Central memory CD8-positive, alpha-beta T cell (primary cell): ENCODE data around the gene EHBP1L1.

ENCODE experiments used
- ATAC-seq: fragments of 150-1000 bp; cut with Tn5 transposase; replicated peaks from 2 replicates; pipeline ENCODE4 v1.10.0; 2022; ENCODE audit warnings: mild to moderate bottlenecking, moderate FRiP score, moderate number of reproducible peaks; ENCODE audit not compliant: poor library complexity, severe bottlenecking; ENCODE audit errors: extremely low read depth
- DNase-seq, 2 donors: peaks; one replicate each; pipeline ENCODE4 v3.0.0; 2021; ENCODE audit warnings: low spot score in 2 of 2
- H3K27ac Mint-ChIP-seq: one replicate; pipeline ENCODE4 v1.8.0; 2022; ENCODE audit warnings: low read depth, mild to moderate bottlenecking, moderate library complexity, mixed read lengths
- H3K27me3 Mint-ChIP-seq: one replicate; pipeline ENCODE4 v1.8.0; 2022; ENCODE audit warnings: mixed read lengths
- H3K36me3 Mint-ChIP-seq: one replicate; pipeline ENCODE4 v1.8.0; 2022; ENCODE audit warnings: mild to moderate bottlenecking, moderate library complexity, mixed read lengths; ENCODE audit not compliant: insufficient read depth
- H3K4me1 Mint-ChIP-seq: one replicate; pipeline ENCODE4 v1.8.0; 2022; ENCODE audit warnings: mixed read lengths
- H3K4me3 Mint-ChIP-seq: one replicate; pipeline ENCODE4 v1.8.0; 2022; ENCODE audit warnings: mild to moderate bottlenecking, moderate library complexity, mixed read lengths
- H3K9me3 Mint-ChIP-seq: one replicate; pipeline ENCODE4 v1.8.0; 2022; ENCODE audit warnings: mixed read lengths

Gene EHBP1L1

GRCh38 chr11:65538915-65539743 lies 36.7 kb upstream of the EHBP1L1 start:
- ATAC-seq (no peak), DNase-seq (no peak)
- Mint-ChIP-seq H3K27ac (no peak overlapping the region), H3K4me1 (peaks cover 13% of the 10 kb centered on the region), H3K9me3 (no peaks in the 10 kb centered on the region), H3K27me3 (no peaks in the 10 kb centered on the region), H3K36me3 (peaks cover 13% of the 10 kb centered on the region), H3K4me3 (no peak overlapping the region)

GRCh38 chr11:65539744-65540289 lies 36.0 kb upstream of the EHBP1L1 start:
- DNase-seq (no peak), ATAC-seq (peak; percentile 79)
- Mint-ChIP-seq H3K27me3 (no peaks in the 10 kb centered on the region), H3K36me3 (peaks cover 11% of the 10 kb centered on the region), H3K9me3 (no peaks in the 10 kb centered on the region), H3K27ac (no peak overlapping the region), H3K4me1 (peaks cover 20% of the 10 kb centered on the region), H3K4me3 (peak overlapping the region; percentile 75)

GRCh38 chr11:65540290-65541092 lies 35.4 kb upstream of the EHBP1L1 start:
- no peaks in the 10 kb centered on the region for H3K9me3 Mint-ChIP-seq
- ATAC-seq (peak; percentile 84), DNase-seq (peak; percentile 83 to 87)
- peak overlapping the region; percentile 75 for H3K4me3 Mint-ChIP-seq
- peaks cover 25% of the 10 kb centered on the region for H3K4me1 Mint-ChIP-seq
- H3K27ac Mint-ChIP-seq, result no peak overlapping the region
- H3K27me3 Mint-ChIP-seq, result no peaks in the 10 kb centered on the region
- peaks cover 9% of the 10 kb centered on the region for H3K36me3 Mint-ChIP-seq

- peaks cover 33% of the 10 kb centered on the region for H3K4me1 Mint-ChIP-seq
- DNase-seq (no peak), ATAC-seq (no peak)
- H3K27ac Mint-ChIP-seq, result peak overlapping the region; percentile 0
- H3K4me3 Mint-ChIP-seq, result peak overlapping the region; percentile 75
- peaks cover 7% of the 10 kb centered on the region for H3K36me3 Mint-ChIP-seq
- no peaks in the 10 kb centered on the region for H3K9me3 Mint-ChIP-seq
- H3K27me3 Mint-ChIP-seq, result no peaks in the 10 kb centered on the region
Observed at GRCh38 chr11:65541093-65541982, 34.5 kb upstream of the EHBP1L1 start.

GRCh38 chr11:65542738-65543390 lies 33.0 kb upstream of the EHBP1L1 start:
- Mint-ChIP-seq H3K4me3 (no peak overlapping the region), H3K27ac (no peak overlapping the region), H3K9me3 (no peaks in the 10 kb centered on the region), H3K27me3 (no peaks in the 10 kb centered on the region), H3K36me3 (peaks cover 9% of the 10 kb centered on the region), H3K4me1 (peaks cover 39% of the 10 kb centered on the region)
- ATAC-seq (no peak), DNase-seq (no peak)

GRCh38 chr11:65545853-65546216 lies 30.0 kb upstream of the EHBP1L1 start:
- H3K27me3 Mint-ChIP-seq, result no peaks in the 10 kb centered on the region
- no peak for DNase-seq
- peaks cover 48% of the 10 kb centered on the region for H3K4me1 Mint-ChIP-seq
- H3K27ac Mint-ChIP-seq, result peak overlapping the region; percentile 83
- ATAC-seq, result no peak
- no peak overlapping the region for H3K4me3 Mint-ChIP-seq
- H3K9me3 Mint-ChIP-seq, result no peaks in the 10 kb centered on the region
- H3K36me3 Mint-ChIP-seq, result peaks cover 11% of the 10 kb centered on the region

- peak; percentile 97 to 98 for DNase-seq
- peaks cover 11% of the 10 kb centered on the region for H3K36me3 Mint-ChIP-seq
- H3K4me3 Mint-ChIP-seq, result peak overlapping the region; percentile 79
- peaks cover 48% of the 10 kb centered on the region for H3K4me1 Mint-ChIP-seq
- peak; percentile 86 for ATAC-seq
- H3K9me3 Mint-ChIP-seq, result no peaks in the 10 kb centered on the region
- H3K27ac Mint-ChIP-seq, result peak overlapping the region; percentile 83
- H3K27me3 Mint-ChIP-seq, result no peaks in the 10 kb centered on the region
Observed at GRCh38 chr11:65546217-65546958, 29.5 kb upstream of the EHBP1L1 start.

- H3K27me3 Mint-ChIP-seq, result no peaks in the 10 kb centered on the region
- peak overlapping the region; percentile 79 for H3K4me3 Mint-ChIP-seq
- ATAC-seq (no peak), DNase-seq (peak in 1 of 2 donors; percentile 33)
- no peaks in the 10 kb centered on the region for H3K9me3 Mint-ChIP-seq
- H3K27ac Mint-ChIP-seq, result peak overlapping the region; percentile 85
- H3K36me3 Mint-ChIP-seq, result peaks cover 19% of the 10 kb centered on the region
- peaks cover 53% of the 10 kb centered on the region for H3K4me1 Mint-ChIP-seq
Observed at GRCh38 chr11:65547446-65548125, 28.3 kb upstream of the EHBP1L1 start.

- H3K27ac Mint-ChIP-seq, result peak overlapping the region; percentile 85
- DNase-seq (no peak), ATAC-seq (no peak)
- H3K4me1 Mint-ChIP-seq, result peaks cover 56% of the 10 kb centered on the region
- peaks cover 20% of the 10 kb centered on the region for H3K36me3 Mint-ChIP-seq
- no peaks in the 10 kb centered on the region for H3K9me3 Mint-ChIP-seq
- H3K27me3 Mint-ChIP-seq, result no peaks in the 10 kb centered on the region
- peak overlapping the region; percentile 79 for H3K4me3 Mint-ChIP-seq
Observed at GRCh38 chr11:65548395-65548794, 27.5 kb upstream of the EHBP1L1 start.

GRCh38 chr11:65549096-65549495 lies 26.8 kb upstream of the EHBP1L1 start:
- no peak for DNase-seq
- Mint-ChIP-seq H3K4me1 (peaks cover 53% of the 10 kb centered on the region), H3K36me3 (peaks cover 20% of the 10 kb centered on the region), H3K4me3 (no peak overlapping the region), H3K9me3 (no peaks in the 10 kb centered on the region), H3K27me3 (no peaks in the 10 kb centered on the region), H3K27ac (no peak overlapping the region)
- ATAC-seq, result no peak
